Head of caudate nucleus (tissue), 42 donors: ENCODE results near the gene DARS2.
"Not testable (repeated sequence)": the region's sequence is repeated elsewhere in the genome, so short reads cannot be mapped to it uniquely, and the experiment has no call there.

Source experiments
- DNase-seq, 42 donors: peaks; one replicate each; pipeline versions ENCODE4 v3.0.0 to v3.0.0-alpha.2; 2020 to 2021; ENCODE audit warnings: mixed read lengths in 7 of 42
- intact Hi-C: fragments of 100-400 bp; cut with DNase I; formaldehyde crosslinking; loops from one replicate; pipeline ENCODE4 v1.15.0; 2022

The DARS2 gene

GRCh38 chr1:173860065-173860464 is 35.6 kb downstream of the DARS2 start:
- DNase-seq, result no peak
- intact Hi-C loops, result no loop called here

GRCh38 chr1:173861731-173862145 is 37.3 kb downstream of the DARS2 start:
- no peak for DNase-seq
- intact Hi-C loops, result no loop called here

DNA sequence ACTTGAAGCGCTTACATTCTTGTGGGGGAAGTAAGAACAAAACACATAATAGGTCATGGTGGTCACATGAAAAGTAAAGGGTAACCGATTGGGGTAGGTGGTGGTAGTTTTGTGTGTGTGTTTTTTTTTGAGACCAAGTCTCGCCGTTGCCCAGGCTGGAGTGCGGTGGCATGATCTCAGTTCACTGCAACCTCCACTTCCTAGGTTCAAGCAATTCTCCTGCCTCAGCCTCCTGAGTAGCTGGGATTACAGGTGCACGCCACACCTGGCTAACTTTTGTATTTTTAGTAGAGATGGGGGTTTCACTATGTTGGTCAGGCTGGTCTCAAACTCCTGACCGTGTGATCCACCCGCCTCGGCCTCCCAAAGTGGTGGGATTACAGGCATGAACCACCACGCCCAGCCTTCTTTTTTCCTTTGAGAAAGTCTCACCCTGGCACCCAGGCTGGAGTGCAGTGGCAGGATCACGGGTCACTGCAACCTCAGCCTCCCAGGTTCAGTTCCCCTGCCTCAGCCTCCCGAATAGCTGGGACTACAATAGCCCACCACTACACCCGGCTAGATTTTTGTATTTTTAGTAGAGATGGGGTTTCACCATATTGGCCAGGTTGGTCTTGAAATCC is 37.8 kb downstream of the DARS2 start:
- DNase-seq, intact Hi-C loops: not testable (repeated sequence)

GRCh38 chr1:173862769-173863223 is 38.3 kb downstream of the DARS2 start:
- no peak for DNase-seq
- intact Hi-C loops, result no loop called here

DNA sequence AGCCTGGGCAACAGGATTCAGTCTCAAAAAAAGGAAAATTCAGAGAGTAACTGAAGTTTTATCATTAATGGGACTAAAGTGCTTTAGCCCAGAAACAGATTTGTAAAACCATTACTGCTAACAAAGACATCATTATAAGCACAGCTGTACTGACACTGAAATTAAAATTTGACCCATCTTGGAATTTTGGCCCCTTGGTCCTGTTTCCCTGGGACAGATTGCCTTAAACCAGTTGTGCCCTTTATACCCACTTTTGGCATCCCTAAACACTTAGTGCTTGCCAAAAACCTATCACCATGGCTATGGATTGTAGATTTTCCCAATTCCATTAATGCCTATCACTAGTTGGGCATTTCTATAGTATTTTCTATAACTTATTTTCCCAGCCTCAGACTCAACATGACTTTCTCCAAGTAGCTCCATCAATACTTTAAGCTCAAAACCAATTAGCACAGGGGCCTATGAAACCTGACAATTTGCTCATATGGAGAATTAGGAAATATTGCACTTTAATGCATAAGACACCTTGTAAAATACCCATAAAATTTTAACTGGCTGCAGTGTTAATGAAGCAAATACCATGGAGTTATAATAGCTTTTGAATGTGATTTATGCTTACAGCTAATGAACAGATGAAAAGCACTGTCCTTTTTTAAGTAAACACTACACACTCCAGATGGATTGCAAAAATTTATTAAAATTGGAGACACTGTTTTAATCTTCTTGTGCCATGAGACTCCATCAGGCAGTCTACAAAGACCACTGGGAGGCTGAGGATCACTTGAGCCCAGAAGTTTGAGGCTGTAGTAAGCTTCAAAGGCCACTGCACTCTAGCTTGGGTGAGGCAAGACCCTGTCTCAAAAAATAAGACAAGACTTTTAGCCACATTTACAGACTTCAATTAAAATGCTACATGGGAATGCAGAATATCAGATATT is 39.0 kb downstream of the DARS2 start:
- intact Hi-C loops, result no loop called here
- DNase-seq, result no peak

DNA sequence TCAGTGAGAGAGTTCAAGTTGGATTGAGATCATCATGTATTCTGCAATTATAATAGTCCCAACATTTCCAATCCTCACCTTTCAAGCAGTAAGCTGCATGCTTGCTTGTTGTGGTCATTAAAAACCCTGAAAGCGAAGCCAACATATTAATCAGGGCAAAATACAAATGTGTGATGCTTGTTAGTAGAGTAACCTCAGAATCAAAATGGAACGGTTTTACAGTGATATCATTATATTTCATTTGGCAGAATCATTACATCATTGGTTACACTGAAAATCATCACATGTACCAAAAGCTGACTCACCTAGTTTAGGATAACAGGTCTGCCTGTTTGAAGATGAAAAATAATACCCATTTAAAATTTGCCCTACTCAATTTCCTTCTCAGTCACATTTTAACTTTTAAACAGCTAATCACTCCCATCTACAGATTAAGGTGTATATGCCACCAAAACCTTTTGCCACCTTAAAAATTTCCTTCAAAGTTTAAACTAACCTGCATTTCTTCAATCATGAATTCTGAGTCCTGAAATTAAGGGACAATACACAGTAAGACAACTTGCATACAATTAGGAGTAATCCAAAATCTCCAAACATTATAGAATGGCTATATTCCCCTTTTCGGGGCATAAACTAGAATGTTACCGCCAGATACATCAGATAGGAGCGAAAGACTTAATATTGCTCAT is 39.9 kb downstream of the DARS2 start:
- DNase-seq, result no peak
- intact Hi-C loops, result no loop called here

GRCh38 chr1:173865468-173866164 is 41.1 kb downstream of the DARS2 start:
- no peak for DNase-seq
- intact Hi-C loops, result loop anchor here (5.0 kb wide), 1 partner anchor 157 kb away; the partner anchor contains the start of gene RC3H1

DNA sequence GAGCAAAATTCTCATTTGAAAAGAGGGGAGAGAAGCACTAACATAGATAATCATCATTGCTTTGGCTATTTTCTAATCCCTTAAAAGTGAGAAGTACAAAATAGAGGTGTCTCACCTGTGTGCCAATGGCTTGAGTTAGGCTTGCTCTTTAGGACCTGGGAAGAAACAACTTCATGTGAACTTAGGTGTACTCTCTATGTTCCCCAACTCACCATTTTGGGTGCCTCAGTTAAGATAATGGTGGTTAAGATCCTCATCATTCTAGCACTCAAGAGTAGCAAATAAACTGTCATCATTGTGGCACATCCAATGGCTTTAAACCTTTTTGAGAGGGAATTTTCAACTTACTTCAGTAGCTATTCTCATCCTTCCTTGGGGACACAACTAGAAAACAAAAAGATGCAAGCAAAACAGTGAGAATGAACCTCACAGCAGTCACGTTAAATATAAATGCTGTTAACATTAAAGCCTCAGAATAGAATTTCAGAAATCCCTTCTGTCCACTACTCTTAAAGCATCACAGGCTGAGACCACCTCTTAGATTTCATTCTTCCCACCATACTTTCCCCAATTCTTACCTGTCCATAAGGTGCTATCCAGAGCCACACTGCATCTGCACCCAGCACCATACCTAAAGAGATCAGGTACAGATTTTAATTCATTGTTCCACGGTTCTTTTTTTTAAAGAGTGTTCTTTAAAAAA is 42.1 kb downstream of the DARS2 start:
- intact Hi-C loops, result loop anchor here (5.0 kb wide), 1 partner anchor 156 kb away; the partner anchor contains the start of gene RC3H1
- no peak for DNase-seq

DNA sequence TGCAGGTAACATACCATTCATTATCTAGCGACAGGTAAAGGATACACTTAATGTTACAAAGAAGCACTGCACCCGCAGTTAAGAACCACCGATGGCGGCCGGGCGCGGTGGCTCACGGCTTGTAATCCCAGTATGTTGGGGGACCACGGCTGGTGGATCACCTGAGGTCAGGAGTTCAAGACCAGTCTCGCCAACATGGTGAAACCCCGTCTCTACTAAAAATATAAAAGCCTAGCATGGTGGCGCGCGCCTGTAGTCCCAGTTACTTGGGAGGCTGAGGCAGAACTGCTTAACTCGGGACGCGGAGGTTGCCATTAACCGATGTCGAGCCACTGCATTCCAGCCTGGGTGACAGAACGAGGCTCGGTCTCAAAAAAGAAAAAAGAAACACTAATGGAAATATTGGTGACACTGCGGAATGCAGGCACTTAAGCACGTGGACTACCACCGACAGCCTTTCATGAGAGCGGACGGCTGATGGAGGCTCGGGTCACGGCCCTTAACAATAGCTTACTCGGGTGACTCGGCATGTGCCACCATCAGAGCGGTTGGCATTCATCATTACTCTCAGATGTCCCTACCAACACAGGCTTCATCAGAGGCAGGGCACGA is 42.8 kb downstream of the DARS2 start:
- intact Hi-C loops, result loop anchor here (5.0 kb wide), 1 partner anchor 155 kb away; the partner anchor contains the start of gene RC3H1
- peak in 9 of 42 donors; percentile 5 to 60 (median 30) for DNase-seq

GRCh38 chr1:173867753-173868265 is 43.3 kb downstream of the DARS2 start, which contains the start of gene GAS5:
TSS of gene GAS5 (minus strand) at chr1:173867989.
- intact Hi-C loops, result loop anchor here (5.0 kb wide), 1 partner anchor 154 kb away; the partner anchor contains the start of gene RC3H1
- peak; percentile 92 to 100 (median 98) for DNase-seq

- peak; percentile 47 to 89 (median 78) for DNase-seq
- intact Hi-C loops, result loop anchor here (5.0 kb wide), 1 partner anchor 154 kb away; the partner anchor contains the start of gene RC3H1
Measured at GRCh38 chr1:173868266-173869020, 44.0 kb downstream of the DARS2 start, which contains the start of gene ZBTB37. TSS of gene ZBTB37 (plus strand) at chr1:173868380. CDS start at chr1:173870226, 1,846 bp downstream.

DNA sequence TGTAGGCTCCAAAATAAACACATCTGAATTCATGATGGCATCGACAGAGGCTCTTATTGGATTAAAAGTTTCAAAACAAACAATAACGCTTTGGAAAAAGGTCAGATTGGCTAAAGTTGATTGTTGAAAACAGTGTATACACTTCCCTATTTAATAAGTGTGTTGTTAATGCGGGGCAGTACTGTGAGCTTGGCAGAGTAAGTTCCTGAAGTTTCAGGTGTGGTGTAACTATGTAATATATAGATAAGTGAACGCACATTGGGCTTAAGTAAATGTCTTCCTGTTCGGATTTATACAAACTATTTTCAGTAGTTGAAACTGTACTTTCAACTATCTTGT is 44.5 kb downstream of the DARS2 start:
- no peak for DNase-seq
- intact Hi-C loops, result loop anchor here (5.0 kb wide), 1 partner anchor 153 kb away; the partner anchor contains the start of gene RC3H1

- DNase-seq, result peak in 32 of 42 donors; percentile 11 to 85 (median 42)
Measured at GRCh38 chr1:173870252-173871075, 46.0 kb downstream of the DARS2 start.

GRCh38 chr1:173871091-173871490 is 46.6 kb downstream of the DARS2 start:
- DNase-seq, result no peak
- intact Hi-C loops, result no loop called here

More at GRCh38 chr1:173870252-173871075, 46.0 kb downstream of the DARS2 start:
- intact Hi-C loops, result no loop called here

DNA sequence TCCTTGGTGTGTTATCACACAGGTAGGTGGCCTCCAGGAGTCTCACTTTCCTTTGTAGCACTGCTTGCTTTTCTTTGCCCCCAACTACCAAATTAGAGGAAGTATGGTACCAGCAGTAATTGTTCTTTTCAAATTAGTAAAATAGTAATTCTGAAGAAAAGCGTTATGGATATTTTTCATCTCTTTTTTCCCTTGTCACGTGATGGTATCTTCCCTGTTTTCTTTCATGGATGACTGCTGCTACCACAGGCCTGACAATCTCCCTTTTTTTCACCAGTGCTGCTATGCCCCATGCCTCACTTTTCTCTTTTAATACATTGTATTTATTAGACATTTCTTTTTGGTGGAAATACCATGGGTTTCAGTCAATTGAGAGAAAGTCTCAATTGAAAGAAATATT is 47.0 kb downstream of the DARS2 start:
- intact Hi-C loops, result no loop called here
- no peak for DNase-seq

- intact Hi-C loops, result no loop called here
- DNase-seq, result no peak
Measured at GRCh38 chr1:173876732-173877131, 52.3 kb downstream of the DARS2 start.
